A549 (cell line): Measurements from ENCODE around the gene AHCTF1. TPM values are rescaled to one million over a fixed set of nuclear protein-coding genes. Genes with fewer than 3 reads are reported as not detected.

ENCODE experiments used
- ATAC-seq, 2 experiments: fragments of 200-7000 bp in 1 of 2; fragments of >200 bp in 1 of 2; cut with Nextera tagmentation in 1 of 2; cut with Tn5 transposase in 1 of 2; 3 replicates each; pipeline versions ENCODE4 v1.8.0 to v1.9.1; 2018 to 2020; ENCODE audit warnings: mild to moderate bottlenecking in 1 of 2, moderate library complexity in 1 of 2
- CTCF ChIA-PET: fragments of 300-600 bp; sonication (Branson Sonifier 250); formaldehyde crosslinking; extraction: SDS; loops from one replicate; lab custom pipeline; 2021; ENCODE audit warnings: antibody characterized with exemption, inconsistent platforms; lab: Yijun Ruan, JAX
- POLR2A ChIA-PET: fragments of 350-600 bp; formaldehyde crosslinking; extraction: SDS; loops from one replicate; lab custom pipeline; 2021; ENCODE audit warnings: antibody characterized with exemption, inconsistent platforms; lab: Yijun Ruan, JAX
- DNase-seq, 2 experiments: peaks; one replicate each; pipeline versions ENCODE4 v3.0.0 to v3.0.0-alpha.2; 2011 to 2016; ENCODE audit warnings: low read depth in 1 of 2, low spot score in 1 of 2
- FAIRE-seq: peaks from 2 replicates; lab custom pipeline; 2011; peaks lifted over from hg19 to GRCh38; lab: Jason Lieb, UNC
- H3K27ac ChIP-seq, 2 experiments: fragments of >200 bp; sonication (Bioruptor Twin); formaldehyde crosslinking; 3 replicates each; pipeline ENCODE4 v1.5.1; 2016 to 2017
- H3K4me1 ChIP-seq: fragments of >200 bp; sonication (Bioruptor Twin); formaldehyde crosslinking; 3 replicates; pipeline ENCODE4 v1.6.1; 2016
- H3K4me2 ChIP-seq: fragments of >200 bp; sonication (Bioruptor Twin); formaldehyde crosslinking; 3 replicates; pipeline ENCODE4 v1.6.1; 2016
- H3K4me3 ChIP-seq: fragments of >200 bp; sonication (Bioruptor Twin); formaldehyde crosslinking; 3 replicates; pipeline ENCODE4 v1.5.1; 2016
- H3K9me3 ChIP-seq: fragments of >200 bp; sonication (Bioruptor Twin); formaldehyde crosslinking; 3 replicates; pipeline ENCODE4 v1.6.1; 2016
- BHLHE40 ChIP-seq: IDR thresholded peaks from 2 replicates; pipeline ENCODE4 v1.6.1; 2012; ENCODE audit warnings: low read depth, low read length, inconsistent platforms
- CBX2 ChIP-seq: fragments of 200-600 bp; sonication (generic); IDR thresholded peaks from 2 replicates; pipeline ENCODE4 v1.6.1; 2016; ENCODE audit warnings: low read depth, mild to moderate bottlenecking, borderline replicate concordance
- CEBPB ChIP-seq, 2 experiments: fragments of >200 bp in 1 of 2; sonication (Bioruptor Twin) in 1 of 2; formaldehyde crosslinking in 1 of 2; IDR thresholded peaks; 2 replicates each; pipeline ENCODE4 v1.6.1; 2012 to 2016
- CHD2 ChIP-seq: fragments of 150-350 bp; IDR thresholded peaks from 2 replicates; pipeline ENCODE4 v1.6.1; 2014; ENCODE audit warnings: low read length; ENCODE audit not compliant: partially characterized antibody
- CHD4 ChIP-seq: fragments of 200-600 bp; sonication (generic); IDR thresholded peaks from 2 replicates; pipeline ENCODE4 v1.6.1; 2016; ENCODE audit warnings: antibody characterized with exemption, mild to moderate bottlenecking, borderline replicate concordance
- ESRRA ChIP-seq: fragments of 150-350 bp; IDR thresholded peaks from 2 replicates; pipeline ENCODE4 v1.6.1; 2014; ENCODE audit warnings: mild to moderate bottlenecking, low read length, borderline replicate concordance
- FOSB ChIP-seq: fragments of 250-450 bp; sonication (Bioruptor Pico); IDR thresholded peaks from 2 replicates; pipeline ENCODE4 v1.5.0; 2020; ENCODE audit warnings: mild to moderate bottlenecking, moderate library complexity
- FOXS1 ChIP-seq: fragments of 250-450 bp; sonication (Bioruptor Pico); IDR thresholded peaks from 2 replicates; pipeline ENCODE4 v1.5.0; 2020; ENCODE audit warnings: mild to moderate bottlenecking, moderate library complexity
- HDAC2 ChIP-seq: fragments of 200-600 bp; sonication (generic); IDR thresholded peaks from 2 replicates; pipeline ENCODE4 v1.6.1; 2016
- HOXB13 ChIP-seq: fragments of 250-450 bp; sonication (Bioruptor Pico); IDR thresholded peaks from 2 replicates; pipeline ENCODE4 v1.5.0; 2020; ENCODE audit warnings: low read depth, mild to moderate bottlenecking, moderate library complexity
- MAFK ChIP-seq: fragments of 450-650 bp; IDR thresholded peaks from 2 replicates; pipeline ENCODE4 v1.6.1; 2014; ENCODE audit not compliant: partially characterized antibody
- NFE2L2 ChIP-seq: fragments of 150-350 bp; conservative IDR thresholded peaks from 2 replicates; pipeline ENCODE4 v1.6.1; 2014; ENCODE audit warnings: low read length
- RAD21 ChIP-seq, 2 experiments: fragments of >200 bp in 1 of 2; sonication (Bioruptor Twin) in 1 of 2; formaldehyde crosslinking in 1 of 2; IDR thresholded peaks in 1 of 2; conservative IDR thresholded peaks in 1 of 2; 2 replicates in 1 of 2; 3 replicates in 1 of 2; pipeline ENCODE4 v1.6.1; 2012 to 2018; ENCODE audit warnings: inconsistent platforms in 1 of 2
- RCOR1 ChIP-seq: fragments of 150-350 bp; IDR thresholded peaks from 2 replicates; pipeline ENCODE4 v1.6.1; 2014; ENCODE audit warnings: antibody characterized with exemption, low read length, low read depth
- RFX5 ChIP-seq: fragments of 450-650 bp; IDR thresholded peaks from 2 replicates; pipeline ENCODE4 v1.7.1; 2014; ENCODE audit warnings: antibody characterized with exemption, mild to moderate bottlenecking, moderate library complexity
- SMC3 ChIP-seq: fragments of >200 bp; sonication (Bioruptor Twin); formaldehyde crosslinking; IDR thresholded peaks from 3 replicates; pipeline ENCODE4 v1.6.1; 2018; ENCODE audit warnings: inconsistent platforms
- SREBF2 ChIP-seq: fragments of 450-650 bp; IDR thresholded peaks from 2 replicates; pipeline ENCODE4 v1.6.1; 2014; ENCODE audit warnings: mild to moderate bottlenecking, moderate library complexity
- ZSCAN20 ChIP-seq: fragments of 250-450 bp; sonication (Bioruptor Pico); IDR thresholded peaks from 2 replicates; pipeline ENCODE4 v1.8.0; 2022; ENCODE audit warnings: mild to moderate bottlenecking, moderate library complexity
- WGBS: methylation state at CpG from one replicate; pipeline ENCODE4 v1.1.6; 2017; ENCODE audit errors: missing lambda C conversion rate; 5-methylcytosine and 5-hydroxymethylcytosine counted together
- polyA plus RNA-seq, 4 experiments: library from polyadenylated mRNA; depleted of rRNA in 3 of 4; stranded (reverse); fragments of >200 nt; fragmentation: RNase III in 1 of 4; extraction: RNeasy Plus Mini Kit Qiagen cat#74134 plus additional on column Dnase treatment in 1 of 4; gene quantifications; 2 replicates in 3 of 4; 3 replicates in 1 of 4; pipeline ENCODE4 v1.2.3, GENCODE V29; 2011 to 2017
- TF ChIP-seq, protein P1 (sequence below): IDR thresholded peaks from 2 replicates; pipeline ENCODE4 v1.6.1; 2012; ENCODE audit warnings: low read depth, borderline replicate concordance
- TF ChIP-seq, protein P2 (sequence below): fragments of 200-600 bp; sonication (generic); IDR thresholded peaks from 2 replicates; pipeline ENCODE4 v1.6.1; 2016; ENCODE audit warnings: antibody characterized with exemption, mild to moderate bottlenecking, moderate library complexity
- TF ChIP-seq, protein P3 (sequence below): fragments of 450-650 bp; IDR thresholded peaks from 2 replicates; pipeline ENCODE4 v1.6.1; 2014; ENCODE audit warnings: antibody characterized with exemption
- TF ChIP-seq, protein P4 (sequence below): fragments of 250-450 bp; sonication (Bioruptor Pico); IDR thresholded peaks from 2 replicates; pipeline ENCODE4 v1.5.0; 2021; ENCODE audit warnings: mild to moderate bottlenecking, moderate library complexity, borderline replicate concordance

Gene AHCTF1
- polyA plus RNA-seq, 2 of the 4 experiments (the other 2 are of a cell fraction) = 27.0 to 44.7 TPM

DNA sequence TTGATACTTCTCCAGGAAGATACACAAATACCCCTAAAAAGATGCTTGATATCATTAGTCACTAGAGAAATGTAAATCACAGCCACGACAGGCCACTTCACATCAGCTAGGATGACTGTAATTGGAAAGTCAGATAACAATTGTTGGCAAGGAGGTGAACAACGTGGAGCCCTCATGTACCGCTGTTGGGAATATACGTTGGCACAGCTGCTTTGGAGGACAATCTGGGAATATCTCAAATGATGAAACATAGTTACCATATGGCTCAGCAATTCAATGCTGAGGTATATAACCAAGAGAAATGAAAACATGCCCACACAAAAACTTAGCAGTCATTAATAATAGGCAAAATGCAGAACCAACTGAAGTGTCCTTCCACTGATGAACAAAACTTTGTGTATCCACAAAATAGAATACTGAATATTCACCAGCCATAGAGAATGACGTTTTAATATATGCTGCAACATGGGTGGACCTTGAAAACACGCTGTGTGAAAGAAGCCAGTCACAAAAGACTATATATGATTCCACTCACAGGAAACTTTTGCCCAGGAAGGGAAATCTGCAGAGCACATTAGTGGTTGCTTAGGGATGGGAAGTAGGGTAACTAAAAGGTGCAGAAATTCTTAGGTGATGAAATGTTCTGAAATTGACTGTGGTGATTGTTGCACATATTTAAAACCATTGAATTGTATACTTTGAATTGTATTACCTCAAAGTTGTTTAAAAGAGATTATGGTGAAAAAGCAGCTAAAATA, 95.4 kb downstream of the AHCTF1 start (continued):
- no peak for TF ChIP-seq MAFK
- no peak for TF ChIP-seq FOSB
- TF ChIP-seq, all 56 proteins: peak for 0

DNA sequence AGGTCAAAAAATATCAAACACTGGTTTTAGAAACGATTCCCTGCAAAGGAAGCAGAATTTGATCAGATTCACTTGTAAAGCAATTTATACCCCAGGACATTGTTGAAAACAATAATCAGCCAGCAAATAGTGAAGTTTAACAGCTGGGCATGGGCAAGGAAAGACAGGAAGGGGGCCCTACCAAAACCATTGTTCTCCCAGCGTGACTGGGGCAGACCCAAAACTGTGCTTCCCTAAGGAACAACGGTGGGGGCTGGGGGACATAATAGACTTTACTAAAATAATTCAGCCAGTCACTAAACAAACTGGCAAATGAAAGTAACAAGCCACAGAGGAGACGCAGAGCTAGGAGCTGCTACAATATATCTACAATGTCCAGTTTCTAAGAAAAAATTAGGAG, 100.2 kb downstream of the AHCTF1 start:
- no peak for DNase-seq
- H3K27ac ChIP-seq = no peak overlapping the region
- POLR2A ChIA-PET = no interaction called here
- TF ChIP-seq SMC3 (no peak), SREBF2 (no peak), HOXB13 (CRISPR knock-in tag) (no peak), NFE2L2 (no peak), BHLHE40 (no peak), RFX5 (no peak), RCOR1 (no peak), ESRRA (no peak)
- TF ChIP-seq, protein P1, sequence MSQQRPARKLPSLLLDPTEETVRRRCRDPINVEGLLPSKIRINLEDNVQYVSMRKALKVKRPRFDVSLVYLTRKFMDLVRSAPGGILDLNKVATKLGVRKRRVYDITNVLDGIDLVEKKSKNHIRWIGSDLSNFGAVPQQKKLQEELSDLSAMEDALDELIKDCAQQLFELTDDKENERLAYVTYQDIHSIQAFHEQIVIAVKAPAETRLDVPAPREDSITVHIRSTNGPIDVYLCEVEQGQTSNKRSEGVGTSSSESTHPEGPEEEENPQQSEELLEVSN = no peak
- TF ChIP-seq, protein P2, sequence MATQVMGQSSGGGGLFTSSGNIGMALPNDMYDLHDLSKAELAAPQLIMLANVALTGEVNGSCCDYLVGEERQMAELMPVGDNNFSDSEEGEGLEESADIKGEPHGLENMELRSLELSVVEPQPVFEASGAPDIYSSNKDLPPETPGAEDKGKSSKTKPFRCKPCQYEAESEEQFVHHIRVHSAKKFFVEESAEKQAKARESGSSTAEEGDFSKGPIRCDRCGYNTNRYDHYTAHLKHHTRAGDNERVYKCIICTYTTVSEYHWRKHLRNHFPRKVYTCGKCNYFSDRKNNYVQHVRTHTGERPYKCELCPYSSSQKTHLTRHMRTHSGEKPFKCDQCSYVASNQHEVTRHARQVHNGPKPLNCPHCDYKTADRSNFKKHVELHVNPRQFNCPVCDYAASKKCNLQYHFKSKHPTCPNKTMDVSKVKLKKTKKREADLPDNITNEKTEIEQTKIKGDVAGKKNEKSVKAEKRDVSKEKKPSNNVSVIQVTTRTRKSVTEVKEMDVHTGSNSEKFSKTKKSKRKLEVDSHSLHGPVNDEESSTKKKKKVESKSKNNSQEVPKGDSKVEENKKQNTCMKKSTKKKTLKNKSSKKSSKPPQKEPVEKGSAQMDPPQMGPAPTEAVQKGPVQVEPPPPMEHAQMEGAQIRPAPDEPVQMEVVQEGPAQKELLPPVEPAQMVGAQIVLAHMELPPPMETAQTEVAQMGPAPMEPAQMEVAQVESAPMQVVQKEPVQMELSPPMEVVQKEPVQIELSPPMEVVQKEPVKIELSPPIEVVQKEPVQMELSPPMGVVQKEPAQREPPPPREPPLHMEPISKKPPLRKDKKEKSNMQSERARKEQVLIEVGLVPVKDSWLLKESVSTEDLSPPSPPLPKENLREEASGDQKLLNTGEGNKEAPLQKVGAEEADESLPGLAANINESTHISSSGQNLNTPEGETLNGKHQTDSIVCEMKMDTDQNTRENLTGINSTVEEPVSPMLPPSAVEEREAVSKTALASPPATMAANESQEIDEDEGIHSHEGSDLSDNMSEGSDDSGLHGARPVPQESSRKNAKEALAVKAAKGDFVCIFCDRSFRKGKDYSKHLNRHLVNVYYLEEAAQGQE = no peak
- TF ChIP-seq, all 56 proteins: peak for 0
- ATAC-seq (no peak), FAIRE-seq (no peak)
- CTCF ChIA-PET = no interaction called here
- H3K4me1 ChIP-seq = no peaks in the 10 kb centered on the region
- H3K4me3 ChIP-seq = no peak overlapping the region
- H3K4me2 ChIP-seq = no peak overlapping the region
- WGBS = 40% methylated on average over 4 of the region's 4 CpGs
- peaks cover 18% of the 10 kb centered on the region for H3K9me3 ChIP-seq

DNA sequence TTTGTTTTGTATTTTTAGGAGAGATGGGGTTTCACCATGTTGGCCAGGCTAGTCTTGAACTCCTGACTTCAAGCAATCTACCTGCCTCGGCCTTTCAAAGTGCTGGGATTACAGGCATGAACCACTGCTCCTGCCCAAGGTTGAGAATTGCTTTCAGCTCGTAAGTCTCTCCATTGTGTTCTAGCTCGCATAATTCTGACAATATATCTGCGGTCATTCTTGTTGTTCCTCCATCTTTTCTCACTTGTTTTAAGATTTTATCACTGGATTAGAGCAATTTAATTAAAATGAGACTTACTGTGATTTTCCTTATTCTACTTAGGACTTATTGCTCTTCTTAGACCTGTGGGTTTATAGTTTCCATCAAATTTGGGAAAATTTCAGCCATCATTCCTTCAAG, 102.9 kb downstream of the AHCTF1 start:
- Histone ChIP-seq H3K27ac (no peak overlapping the region), H3K4me2 (no peak overlapping the region), H3K4me3 (no peak overlapping the region), H3K9me3 (peaks cover 18% of the 10 kb centered on the region), H3K4me1 (no peaks in the 10 kb centered on the region)
- no peak for ATAC-seq
- POLR2A ChIA-PET = no interaction called here
- 52% methylated on average over 4 of the region's 4 CpGs for WGBS
- FAIRE-seq = no peak
- TF ChIP-seq CHD4 = no peak
- no peak for TF ChIP-seq ZSCAN20 (CRISPR knock-in tag)
- TF ChIP-seq CHD2 = no peak
- TF ChIP-seq CBX2 = no peak
- no peak for TF ChIP-seq ESRRA
- TF ChIP-seq FOXS1 (CRISPR knock-in tag) = no peak
- no peak for TF ChIP-seq RAD21 (conservative IDR thresholded peaks at IDR 0.05 in 1 of 2, IDR thresholded peaks at IDR 0.05 in 1 of 2)
- TF ChIP-seq, protein P3, sequence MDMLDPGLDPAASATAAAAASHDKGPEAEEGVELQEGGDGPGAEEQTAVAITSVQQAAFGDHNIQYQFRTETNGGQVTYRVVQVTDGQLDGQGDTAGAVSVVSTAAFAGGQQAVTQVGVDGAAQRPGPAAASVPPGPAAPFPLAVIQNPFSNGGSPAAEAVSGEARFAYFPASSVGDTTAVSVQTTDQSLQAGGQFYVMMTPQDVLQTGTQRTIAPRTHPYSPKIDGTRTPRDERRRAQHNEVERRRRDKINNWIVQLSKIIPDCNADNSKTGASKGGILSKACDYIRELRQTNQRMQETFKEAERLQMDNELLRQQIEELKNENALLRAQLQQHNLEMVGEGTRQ = no peak
- no peak for TF ChIP-seq CEBPB (IDR thresholded peaks at IDR 0.05)
- no peak for TF ChIP-seq HDAC2
- TF ChIP-seq, protein P4, sequence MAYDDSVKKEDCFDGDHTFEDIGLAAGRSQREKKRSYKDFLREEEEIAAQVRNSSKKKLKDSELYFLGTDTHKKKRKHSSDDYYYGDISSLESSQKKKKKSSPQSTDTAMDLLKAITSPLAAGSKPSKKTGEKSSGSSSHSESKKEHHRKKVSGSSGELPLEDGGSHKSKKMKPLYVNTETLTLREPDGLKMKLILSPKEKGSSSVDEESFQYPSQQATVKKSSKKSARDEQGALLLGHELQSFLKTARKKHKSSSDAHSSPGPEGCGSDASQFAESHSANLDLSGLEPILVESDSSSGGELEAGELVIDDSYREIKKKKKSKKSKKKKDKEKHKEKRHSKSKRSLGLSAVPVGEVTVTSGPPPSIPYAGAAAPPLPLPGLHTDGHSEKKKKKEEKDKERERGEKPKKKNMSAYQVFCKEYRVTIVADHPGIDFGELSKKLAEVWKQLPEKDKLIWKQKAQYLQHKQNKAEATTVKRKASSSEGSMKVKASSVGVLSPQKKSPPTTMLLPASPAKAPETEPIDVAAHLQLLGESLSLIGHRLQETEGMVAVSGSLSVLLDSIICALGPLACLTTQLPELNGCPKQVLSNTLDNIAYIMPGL (CRISPR knock-in tag) = no peak
- peak in 1 of 2 experiments; percentile 35 for DNase-seq
- CTCF ChIA-PET = no interaction called here
